Hematopoietic multipotent progenitor cell treated with erythropoietin and hydrocortisone succinate and interleukin-3 and kit ligand, for 6 days (in vitro differentiated cells): Measurements from ENCODE around the gene IARS2.
"Not testable (repeated sequence)": the region's sequence is repeated elsewhere in the genome, so short reads cannot be mapped to it uniquely, and the experiment has no call there.

Source experiments
- DNase-seq: peaks from one replicate; pipeline ENCODE4 v3.0.0-alpha.2; 2015

Gene IARS2

DNA sequence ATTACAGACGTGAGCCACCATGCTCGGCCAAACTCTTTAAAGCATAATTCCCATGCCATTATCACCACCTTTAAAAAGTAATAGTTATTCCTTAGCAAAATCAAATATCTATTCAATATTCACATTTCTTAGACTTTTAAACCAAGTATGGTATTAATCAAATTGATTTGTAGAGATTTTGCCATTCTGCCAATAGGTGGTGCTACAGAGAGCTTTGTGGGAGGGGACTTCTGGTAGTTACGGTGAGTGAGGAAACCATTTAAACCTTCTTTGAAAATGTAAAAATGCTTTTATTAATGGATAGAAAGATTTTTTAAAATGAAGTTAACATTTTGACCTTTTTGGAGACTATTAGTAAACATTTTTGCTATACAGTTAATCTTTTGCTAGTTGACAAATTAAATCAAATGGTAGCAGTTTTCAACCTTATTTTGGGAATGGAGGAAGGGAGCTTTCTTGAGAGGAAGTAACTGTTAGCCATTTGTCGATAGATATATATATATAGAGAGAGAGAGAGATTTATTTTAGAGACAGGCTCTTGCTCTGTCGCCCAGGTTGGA lies 19.3 kb downstream of the IARS2 start:
- DNase-seq, result peak; percentile 78

DNA sequence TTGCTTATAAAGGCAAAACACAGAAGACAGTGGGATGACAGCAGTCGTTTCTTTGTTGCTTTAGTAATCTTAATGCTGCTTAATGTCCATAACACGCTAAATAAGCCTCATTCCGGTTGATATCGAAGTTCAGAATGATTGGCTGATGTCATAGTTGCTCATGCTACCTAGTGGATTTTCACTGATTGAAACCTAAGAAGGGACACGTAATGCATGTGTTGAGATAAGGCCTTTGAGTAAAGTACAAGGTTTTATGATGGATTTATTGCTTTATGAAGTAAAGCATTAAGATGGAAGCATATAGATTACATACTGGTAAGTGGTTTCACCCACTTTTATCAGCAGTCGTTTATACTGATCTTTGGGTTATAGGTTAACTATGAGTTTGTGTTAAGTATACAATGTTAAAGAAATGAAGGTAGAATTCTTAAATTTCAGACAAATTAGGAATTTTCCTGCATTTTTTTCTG lies 25.1 kb downstream of the IARS2 start:
- DNase-seq, result no peak

DNA sequence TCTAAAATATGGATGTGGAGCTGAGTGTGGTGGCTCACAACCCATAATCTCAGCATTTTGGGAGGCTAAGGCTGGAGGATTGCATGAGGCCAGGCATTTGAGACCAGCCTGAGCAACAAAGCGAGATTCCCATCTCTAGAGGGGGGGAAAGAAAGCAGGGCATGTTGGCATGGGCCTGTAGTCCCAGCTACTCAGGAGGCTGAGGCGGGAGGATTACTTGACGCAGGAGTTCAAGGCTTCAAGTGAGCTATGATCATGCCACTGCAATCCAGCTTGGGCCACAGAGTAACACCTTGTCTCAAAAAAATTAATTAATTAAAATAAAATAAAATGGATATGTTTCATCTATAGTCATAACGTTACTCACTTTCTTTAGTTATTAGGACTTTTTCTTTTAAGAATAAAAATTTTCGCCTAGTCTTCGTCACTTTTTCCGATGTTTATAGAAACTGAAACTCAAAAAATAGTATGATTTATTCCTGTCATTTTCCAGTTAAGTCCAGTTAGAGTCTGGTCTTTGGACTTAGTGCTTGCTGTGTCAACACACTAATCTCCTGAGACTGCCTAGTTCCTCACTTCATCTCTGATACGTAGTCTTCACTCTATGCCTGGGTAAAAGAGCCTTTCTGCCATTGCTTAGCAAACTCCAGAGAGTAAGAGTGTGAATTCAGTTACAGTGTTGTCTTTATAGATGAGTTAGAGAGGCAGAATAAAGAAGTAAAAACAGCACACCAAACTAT lies 28.0 kb downstream of the IARS2 start:
- no peak for DNase-seq

GRCh38 chr1:220123066-220123465 lies 29.1 kb downstream of the IARS2 start:
- no peak for DNase-seq

DNA sequence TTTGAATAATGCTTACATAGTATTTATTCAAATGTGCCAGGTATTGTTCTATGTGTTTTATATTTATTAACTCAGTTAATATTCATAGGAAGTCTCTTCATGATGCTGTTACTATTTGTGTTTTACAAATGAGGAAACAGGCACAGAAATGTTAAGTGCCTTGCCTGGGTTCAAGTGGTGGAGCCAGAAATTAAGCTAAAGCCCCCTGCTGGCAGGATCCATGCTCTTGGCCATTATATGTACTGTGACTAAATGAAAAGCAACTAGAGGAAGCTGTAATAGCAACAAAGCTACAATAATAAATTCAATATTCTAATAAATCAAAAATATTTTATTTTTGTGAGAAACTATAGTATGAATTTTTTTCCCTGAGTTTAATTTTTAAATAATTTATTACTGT lies 30.0 kb downstream of the IARS2 start:
- peak; percentile 66 for DNase-seq

- peak; percentile 6 for DNase-seq
Measured at GRCh38 chr1:220124542-220124941, 30.6 kb downstream of the IARS2 start.

DNA sequence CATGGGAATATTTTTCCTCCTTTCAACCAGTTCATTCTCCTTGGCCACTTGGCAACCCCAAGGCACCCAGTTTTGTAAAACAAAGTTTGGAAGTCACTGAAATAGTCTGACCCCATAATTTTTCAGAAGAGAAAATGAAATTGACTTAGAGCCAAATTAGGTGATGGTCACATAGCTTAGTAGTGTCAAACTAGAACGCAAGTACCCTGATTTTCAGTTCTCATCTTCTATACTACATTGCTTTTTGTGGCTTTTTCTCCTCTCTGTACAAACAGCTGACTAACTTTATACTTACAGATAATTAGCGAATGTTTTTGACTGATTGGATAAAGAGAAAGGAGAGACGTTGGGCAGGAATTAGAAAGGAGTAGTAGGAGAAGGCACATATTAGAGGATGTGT lies 33.1 kb downstream of the IARS2 start:
- DNase-seq, result no peak

GRCh38 chr1:220129479-220130210 lies 35.7 kb downstream of the IARS2 start:
- no peak for DNase-seq

DNA sequence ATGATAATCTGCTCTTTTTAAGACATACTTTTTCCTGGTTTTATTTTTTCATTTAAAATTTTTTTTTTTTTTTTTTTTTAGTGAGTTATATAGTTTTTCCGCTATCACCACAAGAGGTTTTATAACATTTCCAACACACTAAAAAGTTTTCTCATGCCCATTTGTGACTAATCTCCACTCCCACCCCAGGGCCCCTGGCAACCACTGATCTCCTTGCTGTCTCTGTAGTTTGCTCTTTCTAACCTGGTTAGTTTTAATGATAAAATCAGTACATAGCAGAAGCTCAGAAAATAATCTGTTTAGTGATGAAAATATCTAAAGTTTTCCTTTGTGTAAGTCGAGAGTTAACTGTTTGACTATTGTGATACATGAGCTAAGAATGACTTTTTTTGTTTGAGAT lies 41.8 kb downstream of the IARS2 start:
- DNase-seq, result no peak

DNA sequence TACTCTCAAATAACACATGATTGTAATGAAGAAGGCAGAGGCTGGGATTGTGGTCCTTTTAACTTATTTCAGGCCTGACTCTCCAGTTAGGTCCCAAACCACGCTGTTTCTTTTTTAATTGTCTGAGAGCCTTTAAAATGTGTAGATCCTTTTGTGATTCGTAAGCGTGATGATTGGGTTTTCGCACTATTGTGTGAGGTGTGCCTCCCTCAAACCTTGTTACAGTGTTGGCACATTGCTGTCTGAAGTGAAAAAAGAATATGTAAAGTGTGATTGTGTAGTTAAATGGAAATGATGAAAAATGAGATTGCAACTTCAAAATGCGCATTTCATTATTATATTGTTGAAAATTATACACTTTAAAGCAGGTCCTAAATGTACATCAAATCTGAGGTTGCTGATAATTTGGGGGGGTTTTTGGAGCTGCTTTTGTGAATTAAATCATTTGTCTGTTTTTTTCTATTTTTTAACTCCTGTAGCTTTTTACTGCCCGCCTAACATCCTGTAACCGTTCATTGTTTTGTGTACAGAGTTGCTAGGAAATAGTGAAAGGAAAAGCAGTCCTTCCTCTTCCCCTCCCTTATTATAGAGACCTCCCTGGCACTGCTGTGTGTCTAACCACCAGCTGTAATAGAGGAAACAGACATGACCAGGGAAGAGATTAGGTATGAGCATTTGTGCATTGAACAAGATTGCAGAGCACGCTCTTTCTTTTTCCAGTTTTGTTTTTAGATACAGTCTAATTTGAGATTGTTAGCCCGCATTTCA lies 43.3 kb downstream of the IARS2 start:
- DNase-seq, result peak; percentile 52

DNA sequence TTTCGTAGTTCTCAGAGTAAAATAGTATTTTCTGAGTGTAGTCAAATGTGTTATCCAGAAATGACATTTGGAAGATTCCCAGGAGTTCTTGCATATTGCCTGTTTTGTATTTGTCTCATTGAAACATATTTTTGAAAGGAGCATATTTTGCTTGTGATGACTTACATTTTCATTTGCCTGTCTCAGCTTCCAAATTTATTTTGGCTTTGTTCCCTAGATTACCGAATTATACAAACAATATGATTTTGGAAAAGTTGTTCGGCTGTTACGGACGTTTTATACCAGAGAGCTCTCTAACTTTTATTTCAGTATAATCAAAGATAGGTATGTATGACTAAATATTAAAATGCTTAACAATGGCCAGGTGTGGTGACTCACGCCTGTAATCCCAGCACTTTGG lies 46.0 kb downstream of the IARS2 start:
- DNase-seq, result no peak

DNA sequence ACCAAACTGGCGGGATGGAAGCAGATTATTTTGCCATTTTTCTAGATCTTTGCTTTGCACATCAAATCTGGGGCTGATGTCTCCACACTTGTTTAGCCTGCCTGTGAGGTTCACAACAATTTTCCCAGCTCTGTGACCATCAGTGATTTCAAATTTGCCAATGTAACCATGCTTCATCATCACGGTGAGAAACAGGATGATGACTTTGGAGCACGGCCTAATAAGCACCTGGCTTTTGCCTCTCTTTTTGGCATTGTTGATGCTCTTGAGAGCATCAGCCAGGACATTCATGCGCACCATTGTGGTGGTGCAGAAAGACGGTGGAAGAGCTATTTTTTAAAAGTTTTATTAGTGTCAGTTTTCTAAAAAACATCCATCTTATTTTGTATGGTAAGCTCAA lies 50.1 kb downstream of the IARS2 start:
- DNase-seq, result no peak

- DNase-seq, result no peak
Measured at GRCh38 chr1:220149742-220150141, 55.8 kb downstream of the IARS2 start.

DNA sequence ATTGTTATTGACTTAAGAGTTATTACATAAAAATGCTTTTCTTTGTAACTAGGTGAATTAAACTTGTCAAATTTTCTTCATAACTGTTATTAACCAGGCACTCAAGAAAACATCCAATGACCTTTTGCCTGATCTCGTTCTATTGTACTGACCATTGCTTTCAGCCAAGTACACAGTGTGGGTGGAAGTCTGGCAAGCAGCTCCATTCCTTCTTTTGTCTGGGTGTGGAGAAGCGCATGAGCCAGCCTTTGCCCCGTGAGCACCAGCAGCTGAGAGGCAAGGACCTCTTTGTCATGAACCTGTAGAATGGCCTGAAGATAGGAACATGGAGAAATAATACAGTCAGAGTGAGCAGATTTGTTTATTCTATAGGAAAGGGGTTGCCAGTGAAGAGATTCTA lies 57.5 kb downstream of the IARS2 start:
- no peak for DNase-seq

DNA sequence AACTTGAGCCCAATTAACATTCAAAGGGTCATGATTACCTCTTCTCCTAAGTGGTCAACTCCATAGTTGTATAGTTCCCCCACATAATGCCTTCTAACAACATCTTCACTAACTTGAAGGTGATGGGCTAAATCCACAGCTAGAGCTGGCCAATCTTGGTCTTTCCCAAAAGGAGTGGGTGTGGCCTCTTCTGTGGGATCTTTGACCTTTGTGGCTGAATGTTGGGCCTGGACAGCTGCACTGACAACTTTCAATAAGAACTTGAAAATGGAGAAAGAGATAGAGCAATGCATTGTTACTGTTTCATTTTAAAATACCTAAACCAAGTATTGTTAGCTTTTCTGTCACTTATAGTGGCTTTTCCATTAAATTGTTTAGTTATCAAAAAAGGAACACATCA lies 59.2 kb downstream of the IARS2 start:
- no peak for DNase-seq

DNA sequence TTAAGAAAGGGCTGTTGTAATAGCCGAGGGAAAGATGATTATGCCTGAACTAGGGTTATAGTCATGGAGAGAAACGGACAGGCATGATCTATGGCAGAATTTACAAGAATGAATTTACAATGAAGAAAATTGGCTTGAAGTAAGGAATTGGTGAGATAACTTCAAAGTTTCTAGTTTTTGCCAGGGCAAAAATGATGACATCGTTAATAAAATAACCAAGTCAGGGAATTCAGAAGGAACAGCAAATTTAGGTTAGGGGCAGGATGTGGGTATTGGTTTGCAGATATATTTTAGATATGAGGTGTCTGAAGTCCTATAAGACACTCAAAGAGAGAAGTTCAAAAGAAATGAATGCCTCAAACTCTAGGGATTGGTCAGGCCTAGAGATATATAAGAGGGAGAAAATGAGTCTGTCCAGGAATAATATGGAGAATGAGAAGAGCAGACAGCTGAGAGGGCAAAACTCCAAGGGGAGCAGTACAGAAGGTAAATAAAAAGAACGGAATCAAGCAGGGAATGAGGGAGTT lies 62.8 kb downstream of the IARS2 start:
- no peak for DNase-seq

- DNase-seq, result no peak
Measured at GRCh38 chr1:220157738-220158137, 63.8 kb downstream of the IARS2 start.

- DNase-seq, result not testable (repeated sequence)
Measured at GRCh38 chr1:220158530-220158929, 64.6 kb downstream of the IARS2 start.

DNA sequence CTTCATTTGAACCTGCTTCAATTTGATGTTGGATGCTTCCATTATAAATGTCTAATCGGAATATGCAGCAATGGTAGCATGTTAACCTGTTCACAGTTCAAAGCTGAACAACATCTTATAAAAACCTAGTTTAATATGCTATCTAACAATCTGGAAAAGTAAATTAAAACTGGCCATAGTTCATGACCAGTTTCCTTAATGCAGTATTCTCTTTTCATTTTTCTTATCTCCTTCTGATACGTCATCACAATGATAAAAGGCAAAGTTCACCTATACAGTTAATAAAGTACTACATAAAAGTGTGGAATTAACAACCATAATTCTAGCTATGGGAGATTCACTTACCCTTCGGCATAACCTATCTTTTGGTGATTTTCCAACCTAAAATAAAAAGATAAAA lies 65.1 kb downstream of the IARS2 start:
- DNase-seq, result no peak

DNA sequence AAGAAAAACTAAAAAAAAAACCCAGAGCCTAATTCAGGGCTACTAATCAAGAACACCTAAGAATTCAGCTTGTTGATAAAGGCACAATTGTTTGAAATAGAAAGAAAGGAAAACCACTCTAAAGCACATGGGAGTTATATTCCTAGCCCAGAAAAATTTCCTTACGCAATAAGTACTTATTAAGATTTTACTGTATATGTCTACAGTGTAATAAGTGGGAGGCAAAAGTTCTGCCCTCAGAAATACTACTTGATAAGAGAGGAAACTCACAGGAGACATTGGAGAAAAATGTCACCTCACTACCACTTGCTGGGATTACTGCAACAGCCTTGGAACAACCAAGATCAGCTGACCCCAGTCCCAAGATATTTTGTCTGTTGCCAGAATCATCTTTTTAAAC lies 66.1 kb downstream of the IARS2 start:
- no peak for DNase-seq

- no peak for DNase-seq
Measured at GRCh38 chr1:220164116-220164515, 70.2 kb downstream of the IARS2 start.

GRCh38 chr1:220164517-220164916 lies 70.6 kb downstream of the IARS2 start:
- DNase-seq, result no peak

GRCh38 chr1:220166853-220167252 lies 72.9 kb downstream of the IARS2 start:
- DNase-seq, result no peak
